HL-60 (cell line): ENCODE measurements around the gene RAPGEF2.
A peak's percentile ranks its signal among the peaks of the same experiment; 100 is the strongest.

Source experiments
- DNase-seq, 2 experiments: peaks; one replicate each; pipeline ENCODE4 v3.0.0-alpha.2; 2010 to 2020; ENCODE audit warnings: low read depth in 1 of 2, low spot score in 1 of 2
- H3K27ac ChIP-seq: fragments of 250-450 bp; sonication (Bioruptor Pico); replicated peaks from 2 replicates; pipeline ENCODE4 v1.5.1; 2020; ENCODE audit warnings: mild to moderate bottlenecking, moderate library complexity
- H3K27me3 ChIP-seq: fragments of 250-450 bp; sonication (Bioruptor Pico); 2 replicates; pipeline ENCODE4 v1.5.1; 2021; ENCODE audit warnings: mild to moderate bottlenecking, moderate library complexity; ENCODE audit not compliant: insufficient read depth, poor library complexity, severe bottlenecking
- H3K4me3 ChIP-seq: replicated peaks from 2 replicates; pipeline ENCODE4 v1.5.1; 2011; ENCODE audit warnings: mild to moderate bottlenecking, control low read depth, low read length; ENCODE audit not compliant: insufficient read depth
- CTCF ChIP-seq: IDR thresholded peaks from one replicate; pipeline ENCODE4 v1.5.1; 2011; ENCODE audit warnings: low read length, control low read depth, inconsistent platforms; ENCODE audit not compliant: insufficient read depth
- GABPA ChIP-seq: IDR thresholded peaks from 2 replicates; pipeline ENCODE4 v1.6.1; 2012; ENCODE audit warnings: low read depth
- POLR2AphosphoS5 ChIP-seq: IDR thresholded peaks from 2 replicates; pipeline ENCODE4 v1.6.1; 2012; ENCODE audit warnings: low read depth
- REST ChIP-seq: IDR thresholded peaks from 2 replicates; pipeline ENCODE4 v1.6.1; 2012; ENCODE audit warnings: low read depth; ENCODE audit not compliant: insufficient replicate concordance
- SPI1 ChIP-seq: IDR thresholded peaks from 2 replicates; pipeline ENCODE4 v1.6.1; 2012; ENCODE audit warnings: low read depth, mild to moderate bottlenecking, borderline replicate concordance

Gene RAPGEF2

GRCh38 chr4:159291176-159291575 is 188.3 kb downstream of the RAPGEF2 start:
- DNase-seq = no peak
- no peaks in the 10 kb centered on the region for H3K27me3 ChIP-seq
- TF ChIP-seq SPI1 (no peak), REST (no peak)
- no peak overlapping the region for H3K4me3 ChIP-seq
- no peak overlapping the region for H3K27ac ChIP-seq

- TF ChIP-seq CTCF (no peak), SPI1 (no peak), GABPA (no peak), REST (no peak), POLR2AphosphoS5 (no peak)
- H3K27me3 ChIP-seq = no peaks in the 10 kb centered on the region
- H3K27ac ChIP-seq = no peak overlapping the region
- no peak for DNase-seq
- no peak overlapping the region for H3K4me3 ChIP-seq
These were observed 189.4 kb downstream of the RAPGEF2 start for GRCh38 chr4:159292137-159292896.

GRCh38 chr4:159293811-159294515 is 191.1 kb downstream of the RAPGEF2 start:
- no peaks in the 10 kb centered on the region for H3K27me3 ChIP-seq
- TF ChIP-seq POLR2AphosphoS5 (no peak), SPI1 (no peak), CTCF (no peak), GABPA (no peak), REST (no peak)
- H3K27ac ChIP-seq = no peak overlapping the region
- DNase-seq = peak in 1 of 2 experiments; percentile 30
- H3K4me3 ChIP-seq = no peak overlapping the region
